Caki2 (cell line): Measurements from ENCODE around the gene SOD2. TPM values are rescaled to one million over a fixed set of nuclear protein-coding genes. Genes with fewer than 3 reads are reported as not detected.
"Not testable (repeated sequence)": the region's sequence is repeated elsewhere in the genome, so short reads cannot be mapped to it uniquely, and the experiment has no call there.

ENCODE experiments used
- DNase-seq: peaks from one replicate; pipeline ENCODE4 v3.0.0-alpha.2; 2015; ENCODE audit warnings: low read depth
- in situ Hi-C: cut with HindIII; loops from 2 replicates; pipeline ENCODE4 v1.10.0; 2016; ENCODE audit warnings: low sequenced_read_pairs, low pct_unique_long_range_greater_than_20kb, mixed read lengths
- total RNA-seq: library from RNA; depleted of rRNA; stranded (reverse); fragments of >200 nt; shearing (Covaris generic); gene quantifications from 2 replicates; pipeline ENCODE4 v1.2.3, GENCODE V29; 2014; ENCODE audit warnings: low replicate concordance

SOD2 gene
- total RNA-seq, 1 experiment from 2014 or later, result 32.6 TPM

DNA sequence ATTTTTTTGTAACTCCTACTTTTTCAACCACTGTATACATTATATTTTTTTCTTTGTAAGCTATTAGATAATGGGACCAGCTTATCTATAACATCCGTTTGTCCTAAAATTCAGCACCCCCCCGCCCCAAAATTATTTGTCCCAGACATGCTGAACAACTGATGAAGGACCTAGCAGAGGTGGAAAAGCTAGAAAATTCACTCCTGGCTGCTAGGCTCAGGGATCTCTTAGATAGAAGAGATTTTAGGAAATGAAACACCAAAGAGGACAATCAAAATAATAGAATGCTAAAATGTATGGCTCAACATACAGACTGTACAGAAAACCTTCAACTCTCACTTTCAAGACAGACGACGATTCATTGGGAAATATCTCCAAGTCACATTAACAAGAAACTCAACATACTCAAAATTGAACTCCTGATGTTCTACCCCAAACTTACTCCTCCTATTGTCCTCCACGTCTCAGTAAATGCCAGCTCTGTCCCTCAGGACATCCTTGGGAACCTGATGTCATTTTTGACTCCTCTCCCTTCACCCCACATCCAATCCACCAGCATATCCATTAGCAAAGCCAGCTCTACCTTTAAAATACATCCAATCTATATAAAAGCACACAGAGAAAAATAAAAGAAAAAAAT, 4.7 kb downstream of the SOD2 start:
- no peak for DNase-seq
- in situ Hi-C loops, result no loop called here

DNA sequence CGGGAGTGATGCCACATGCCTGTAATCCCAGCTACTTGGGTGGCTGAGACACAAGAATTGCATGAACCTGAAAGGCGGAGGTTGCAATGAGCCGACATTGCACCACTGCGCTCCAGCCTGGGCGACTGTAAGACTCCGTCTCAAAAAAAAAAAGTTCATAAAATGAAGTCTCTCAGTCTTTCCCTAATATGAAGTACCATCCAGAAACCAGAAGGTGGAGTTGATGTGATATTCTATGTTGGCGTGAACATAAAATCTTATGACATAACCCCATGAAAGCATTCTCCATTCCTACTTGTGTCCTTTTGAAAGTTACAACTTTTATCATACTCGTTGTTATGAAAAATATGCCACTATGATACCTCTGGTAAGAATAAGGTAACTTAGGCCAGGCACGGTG, 5.7 kb downstream of the SOD2 start:
- no peak for DNase-seq
- in situ Hi-C loops, result no loop called here

DNA sequence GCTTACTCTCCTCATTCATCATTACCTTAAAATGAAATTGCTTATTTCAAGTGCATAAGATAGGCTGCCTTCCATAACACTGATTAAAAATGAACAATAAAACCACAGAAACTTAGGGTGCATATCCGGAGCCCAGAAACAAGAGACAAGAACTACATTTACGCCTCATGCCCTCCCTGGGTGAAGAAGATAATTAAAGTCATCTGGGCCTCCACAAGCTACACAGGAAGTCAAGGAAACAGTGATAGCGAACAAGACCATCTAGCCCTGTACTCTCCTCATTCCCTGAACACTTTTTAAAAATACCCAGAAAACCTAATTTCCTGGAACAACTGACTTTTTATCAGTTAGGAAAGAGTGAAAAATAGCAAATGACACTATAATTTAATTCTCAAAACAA, 6.3 kb downstream of the SOD2 start:
- in situ Hi-C loops, result no loop called here
- DNase-seq, result no peak

DNA sequence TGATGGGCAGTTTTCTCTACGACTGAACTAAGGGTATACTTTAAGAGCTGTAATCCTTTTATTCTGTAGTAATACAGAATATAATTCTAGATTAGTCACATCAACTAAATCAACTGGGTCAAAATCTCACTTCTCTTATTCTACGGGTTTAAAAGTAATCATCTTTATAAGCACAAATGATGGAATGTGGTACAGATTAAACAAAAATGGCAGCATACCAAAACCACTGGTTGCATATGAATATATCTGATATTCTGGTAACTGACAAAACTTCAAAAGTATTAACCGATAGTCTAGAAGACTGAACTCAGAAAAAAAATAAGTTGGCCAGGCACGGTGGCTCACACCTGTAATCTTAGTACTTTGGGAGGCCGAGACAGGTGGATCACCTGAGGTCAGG, 7.0 kb downstream of the SOD2 start:
- in situ Hi-C loops, result no loop called here
- no peak for DNase-seq

DNA sequence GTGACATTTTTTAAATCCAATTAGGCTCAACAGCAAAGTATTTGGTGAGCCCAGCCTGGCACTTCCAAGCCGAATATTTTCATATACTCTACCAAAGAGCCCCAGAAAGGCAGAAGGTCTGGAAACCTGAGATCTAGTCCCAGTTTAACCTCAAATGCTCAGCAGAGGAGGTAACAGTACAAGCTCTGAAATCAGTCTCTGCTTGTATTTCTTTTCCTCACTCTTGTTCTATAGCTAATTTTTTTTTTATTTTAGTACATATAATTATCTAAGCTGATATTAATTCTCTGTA, 9.1 kb downstream of the SOD2 start:
- in situ Hi-C loops, result no loop called here

DNA sequence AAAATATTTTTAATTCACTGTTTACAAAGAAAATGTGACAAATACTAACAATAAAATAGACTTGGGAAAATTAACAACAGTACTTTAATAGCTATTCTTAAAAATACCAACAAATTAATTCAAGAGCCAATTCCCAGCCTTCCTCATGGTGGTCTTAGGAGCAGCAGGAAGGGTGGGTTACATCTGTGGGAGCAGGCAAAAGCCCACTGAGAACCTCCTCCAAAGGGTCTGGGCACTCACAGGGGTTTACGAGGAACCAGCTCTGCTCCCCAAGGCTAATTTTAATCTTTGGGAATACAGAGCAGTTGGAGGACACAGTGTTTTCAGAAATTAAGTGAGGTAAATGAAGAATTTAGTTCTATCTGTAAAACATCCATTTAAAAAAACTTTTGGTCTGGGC, 10.2 kb downstream of the SOD2 start:
- DNase-seq, result no peak
- in situ Hi-C loops, result no loop called here

More for the DNA sequence above, 9.1 kb downstream of the SOD2 start:
- DNase-seq, result no peak

DNA sequence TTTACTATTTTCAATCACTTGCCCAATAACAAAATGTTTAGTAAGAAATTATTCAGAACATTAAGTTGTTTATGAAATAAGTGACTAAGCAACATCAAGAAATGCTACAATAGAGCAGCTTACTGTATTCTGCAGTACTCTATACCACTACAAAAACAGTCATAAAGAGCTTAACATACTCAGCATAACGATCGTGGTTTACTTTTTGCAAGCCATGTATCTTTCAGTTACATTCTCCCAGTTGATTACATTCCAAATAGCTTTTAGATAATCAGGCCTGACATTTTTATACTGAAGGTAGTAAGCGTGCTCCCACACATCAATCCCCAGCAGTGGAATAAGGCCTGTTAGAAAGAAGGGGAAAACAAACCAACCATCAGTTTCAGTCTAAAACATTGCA, 10.7 kb downstream of the SOD2 start:
- in situ Hi-C loops, result no loop called here
- DNase-seq, result no peak

DNA sequence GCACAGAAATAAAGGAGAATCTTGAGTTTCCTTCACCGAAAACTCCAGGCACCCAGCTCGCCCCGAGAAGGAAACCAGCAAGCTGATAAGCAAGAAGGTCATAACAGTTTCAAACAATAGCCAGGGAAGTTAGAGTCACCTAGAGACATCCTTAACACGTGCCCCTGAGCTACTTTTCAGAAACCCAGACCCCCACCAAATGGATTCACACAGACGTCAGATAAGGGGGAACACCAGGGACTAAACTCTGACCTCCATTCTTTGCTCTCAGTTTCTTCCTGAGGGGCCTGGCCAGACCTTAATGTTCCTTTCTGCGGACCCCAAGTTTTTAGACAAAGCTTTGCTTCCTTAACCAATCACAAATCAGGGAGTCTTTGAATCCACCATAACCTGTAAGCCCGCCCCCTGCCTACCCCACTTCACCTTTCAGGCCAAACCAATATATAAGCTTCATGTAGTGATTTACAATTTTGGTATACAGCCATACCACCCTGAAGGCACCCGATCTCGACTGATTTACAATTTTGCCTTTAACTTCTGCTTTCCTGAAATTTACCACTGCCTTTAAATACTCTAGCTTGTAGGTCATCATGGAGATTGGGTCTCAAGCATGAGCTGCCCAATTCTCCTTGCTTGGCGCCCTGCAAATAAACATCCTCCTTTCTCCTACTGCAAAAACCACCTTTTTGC, 11.7 kb downstream of the SOD2 start:
- DNase-seq, result no peak
- in situ Hi-C loops, result no loop called here

DNA sequence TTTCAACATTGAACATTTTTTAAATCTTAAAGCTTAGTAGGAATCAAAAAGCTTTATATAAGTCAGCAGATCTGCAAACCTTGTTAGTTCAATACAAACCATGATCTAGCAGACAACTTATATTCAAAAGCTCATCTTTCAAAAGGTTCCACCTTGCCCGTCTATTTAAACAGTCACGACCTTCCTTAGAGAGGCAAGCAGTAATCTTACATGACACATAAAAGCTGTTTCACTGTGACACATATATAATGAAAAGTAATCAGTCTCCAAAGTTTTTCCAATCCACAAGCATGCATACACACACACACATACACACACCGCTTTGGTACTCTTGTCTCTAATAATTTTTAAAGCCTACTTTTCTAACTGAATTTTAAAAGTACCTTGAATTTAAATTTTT, 12.9 kb downstream of the SOD2 start:
- no peak for DNase-seq
- in situ Hi-C loops, result no loop called here

DNA sequence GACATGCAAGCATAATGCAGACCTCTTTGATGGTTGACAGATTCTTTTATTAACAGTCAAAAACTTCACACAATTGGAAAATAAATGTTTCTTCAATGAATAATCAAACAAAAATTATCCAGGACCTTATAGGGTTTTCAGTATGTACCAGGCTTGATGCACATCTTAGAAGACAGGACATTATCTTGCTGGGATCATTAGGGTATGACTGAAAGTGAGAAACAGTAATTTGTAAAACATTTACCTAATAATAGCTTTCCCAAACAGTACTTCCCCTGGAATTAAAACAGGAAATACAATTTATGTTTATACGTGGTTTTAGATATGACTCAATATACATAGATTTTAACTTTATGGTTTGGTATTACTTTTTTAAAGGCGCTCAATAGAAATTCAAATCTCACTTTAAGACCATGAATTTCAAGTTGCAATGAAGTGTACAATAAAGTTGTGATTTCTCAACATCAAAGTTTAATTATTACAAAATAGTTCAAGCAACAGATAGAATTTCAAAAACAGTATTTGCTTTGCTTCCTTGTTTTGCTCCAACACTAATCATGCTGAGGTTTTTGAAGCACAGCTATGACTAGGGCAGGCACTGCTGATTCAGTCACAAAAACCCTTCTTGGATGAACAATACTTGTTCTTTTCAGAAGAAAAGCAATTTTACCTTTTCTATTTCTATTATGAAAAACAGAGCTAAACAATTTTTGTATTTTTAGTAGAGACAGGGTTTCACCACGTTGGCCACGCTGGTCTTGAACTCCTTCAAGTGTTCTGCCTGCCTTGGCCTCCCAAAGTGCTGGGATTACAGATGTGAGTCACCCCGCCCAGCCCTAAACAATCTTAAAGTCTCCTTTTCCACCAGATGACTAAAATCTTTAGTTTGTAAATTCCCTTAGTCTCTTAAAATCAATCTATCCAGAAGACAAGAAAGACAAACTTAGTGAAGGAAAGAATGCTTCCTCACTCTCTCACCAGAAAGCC, 13.7 kb downstream of the SOD2 start:
- no peak for DNase-seq
- in situ Hi-C loops, result no loop called here

DNA sequence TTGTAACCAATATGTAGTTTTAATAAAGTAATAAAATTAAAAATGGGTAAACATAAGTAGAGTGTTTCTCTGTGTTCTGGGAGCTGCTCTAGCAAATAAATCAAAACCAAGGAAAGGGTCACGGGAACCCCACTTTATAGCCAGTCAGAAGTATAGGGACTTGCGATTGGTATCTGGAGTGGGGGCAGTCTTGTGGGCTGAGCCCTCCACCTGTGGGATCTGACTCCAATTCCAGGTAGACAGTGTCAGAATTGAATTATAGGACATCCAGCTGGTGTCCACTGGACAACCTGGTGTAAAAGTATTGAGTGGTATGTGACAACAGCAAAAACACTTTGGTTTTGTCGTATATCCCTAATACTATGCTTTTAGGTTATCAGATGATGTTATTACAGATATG, 14.5 kb downstream of the SOD2 start:
- in situ Hi-C loops, result no loop called here

DNA sequence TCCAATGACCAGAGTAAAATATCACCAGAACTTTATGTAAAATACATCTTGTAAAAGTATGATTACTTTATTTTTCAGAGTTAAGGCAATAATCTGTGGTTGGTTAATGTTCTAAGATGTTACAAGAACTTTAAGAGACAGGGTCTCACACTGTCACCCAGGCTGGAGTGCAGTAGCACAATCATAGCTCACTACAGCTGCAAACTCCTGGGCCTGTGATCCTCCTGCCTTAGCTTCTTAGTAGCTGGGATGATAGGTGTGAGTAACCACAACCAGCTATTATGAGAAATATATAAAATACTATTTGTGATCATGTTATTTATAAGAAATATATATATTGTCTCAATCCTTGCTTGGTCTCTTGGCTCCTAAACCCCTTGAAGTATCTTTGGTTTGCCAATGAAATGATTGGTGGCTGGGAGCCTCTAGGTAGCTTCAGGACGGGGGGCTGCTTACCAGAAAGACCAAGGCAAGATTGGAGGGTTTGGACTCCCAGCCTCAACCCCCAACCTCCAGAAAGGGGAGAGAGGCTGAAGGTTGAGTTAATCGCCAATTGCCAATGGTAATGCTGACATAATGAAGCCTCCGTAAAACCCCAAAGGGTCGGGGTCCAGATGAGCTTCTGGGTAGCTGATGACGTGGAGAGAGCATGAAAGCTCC, 15.4 kb downstream of the SOD2 start:
- in situ Hi-C loops, result no loop called here
- DNase-seq, result no peak

More for the DNA sequence above, 14.5 kb downstream of the SOD2 start:
- DNase-seq, result no peak

DNA sequence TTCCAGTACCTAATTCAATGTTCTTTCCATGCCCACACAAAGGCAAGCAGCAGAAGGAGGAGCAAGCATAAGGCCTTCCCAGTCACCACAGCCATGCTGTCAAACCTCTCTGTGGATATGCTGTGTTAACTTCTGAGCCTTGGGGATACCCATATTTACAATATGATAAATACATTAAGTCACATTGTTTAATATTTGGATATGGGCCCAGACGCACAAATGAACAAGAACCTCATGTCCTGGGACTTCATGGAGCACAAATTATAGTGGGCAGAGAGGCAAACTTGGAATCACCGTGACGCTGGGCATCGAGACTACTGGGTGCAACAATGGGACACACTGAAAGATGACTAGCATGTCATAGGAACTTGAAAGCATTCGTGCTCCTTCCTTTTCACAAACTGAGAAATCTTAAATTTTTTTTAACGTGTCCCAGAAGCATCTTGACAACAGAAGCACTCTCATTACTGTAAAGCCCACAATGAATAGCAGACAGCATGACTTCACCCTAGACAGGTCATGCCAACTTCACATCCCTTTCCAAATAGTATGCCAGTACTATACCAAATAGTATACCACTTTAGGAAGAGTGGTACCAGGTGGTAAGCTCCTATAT, 16.0 kb downstream of the SOD2 start:
- DNase-seq, result no peak
- in situ Hi-C loops, result no loop called here

DNA sequence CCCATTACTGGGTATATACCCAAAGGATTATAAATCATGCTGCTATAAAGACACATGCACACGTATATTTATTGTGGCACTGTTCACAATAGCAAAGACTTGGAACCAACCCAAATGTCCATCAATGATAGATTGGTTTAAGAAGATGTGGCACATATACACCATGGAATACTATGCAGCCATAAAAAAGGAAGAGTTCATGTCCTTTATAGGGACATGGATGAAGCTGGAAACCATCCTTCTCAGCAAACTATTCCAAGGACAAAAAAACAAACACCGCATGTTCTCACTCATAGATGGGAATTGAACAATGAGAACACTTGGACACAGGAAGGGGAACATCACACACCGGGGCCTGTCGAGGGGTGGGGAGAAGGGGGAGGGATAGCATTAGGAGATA, 16.8 kb downstream of the SOD2 start:
- in situ Hi-C loops, DNase-seq: not testable (repeated sequence)

DNA sequence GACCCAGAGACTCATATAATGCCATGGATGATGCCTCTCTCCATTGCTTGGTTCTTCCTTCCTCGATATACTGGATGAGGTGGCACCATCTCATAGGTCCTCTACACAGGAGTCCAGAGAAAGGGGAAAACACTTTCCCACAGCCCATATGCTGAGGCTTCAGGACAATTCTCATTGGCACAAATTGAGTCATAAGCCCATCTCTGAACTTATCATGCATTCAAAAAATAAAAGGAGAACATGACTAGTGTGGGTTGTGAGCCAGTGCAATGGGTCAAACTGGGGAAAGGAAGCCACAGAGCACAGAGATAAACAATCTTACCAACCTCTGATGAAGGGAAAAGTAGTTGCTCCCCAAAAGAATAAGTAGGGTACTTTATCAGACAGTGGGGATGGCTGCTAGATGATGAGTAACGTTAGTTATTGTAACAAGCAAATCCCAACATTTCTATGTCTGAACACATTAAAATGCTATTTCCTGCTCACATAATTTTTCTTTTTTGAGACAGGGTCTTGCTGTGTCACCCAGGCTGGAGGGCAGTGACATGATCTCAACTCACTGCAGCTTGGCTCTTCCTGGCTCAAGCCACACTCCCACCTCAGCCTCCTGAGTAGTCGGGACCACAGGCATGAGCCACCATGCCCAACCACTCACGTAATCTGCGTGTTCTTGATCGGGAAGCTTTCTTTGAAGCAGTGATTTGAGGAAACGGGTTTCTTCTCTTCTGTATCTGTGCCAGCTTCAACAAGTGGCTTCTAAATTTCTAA, 27.0 kb downstream of the SOD2 start:
- in situ Hi-C loops, result no loop called here
- no peak for DNase-seq

DNA sequence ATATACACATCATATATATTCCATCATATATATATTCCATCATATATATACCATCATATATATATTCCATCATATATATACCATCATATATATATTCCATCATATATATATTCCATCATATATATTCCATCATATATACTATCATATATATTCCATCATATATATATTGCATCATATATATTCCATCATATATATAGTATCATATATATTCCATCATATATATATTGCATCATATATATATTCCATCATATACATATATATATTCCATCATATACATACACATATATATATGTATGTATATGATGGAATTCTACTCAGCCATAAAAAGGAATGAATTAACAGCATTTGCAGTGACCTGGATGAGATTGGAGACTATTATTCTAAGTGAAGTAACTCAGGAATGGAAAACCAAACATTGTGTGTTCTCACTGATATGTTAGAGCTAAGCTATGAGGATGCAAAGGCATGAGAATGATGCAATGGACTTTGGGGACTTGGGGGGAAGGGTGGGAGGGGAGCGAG, 29.6 kb downstream of the SOD2 start:
- in situ Hi-C loops, DNase-seq: not testable (repeated sequence)

DNA sequence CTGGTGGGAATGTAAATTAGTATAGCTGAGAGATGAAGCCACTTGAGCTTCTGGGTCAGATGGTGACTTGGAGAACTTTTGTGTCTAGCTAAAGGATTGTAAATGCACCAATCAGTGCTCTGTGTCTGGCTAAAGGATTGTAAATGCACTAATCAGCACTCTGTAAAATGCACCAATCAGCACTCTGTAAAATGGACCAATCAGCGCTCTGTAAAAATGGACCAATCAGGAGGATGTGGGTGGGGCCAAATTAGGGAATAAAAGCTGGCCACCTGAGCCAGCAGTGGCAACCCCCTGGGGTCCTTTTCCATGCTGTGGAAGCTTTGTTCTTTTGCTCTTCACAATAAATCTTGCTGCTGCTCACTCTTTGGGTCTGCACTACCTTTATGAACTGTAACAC, 31.1 kb downstream of the SOD2 start:
- in situ Hi-C loops, DNase-seq: not testable (repeated sequence)
